Osteoblast (primary cell): ENCODE data around the gene LTBP1. TPM values are rescaled to one million over a fixed set of nuclear protein-coding genes. Genes with fewer than 3 reads are reported as not detected.
"Not testable (repeated sequence)": the region's sequence is repeated elsewhere in the genome, so short reads cannot be mapped to it uniquely, and the experiment has no call there.

ENCODE experiments used
- DNase-seq: peaks from one replicate; pipeline ENCODE4 v3.0.0; 2011; ENCODE audit warnings: low spot score, mixed read lengths; ENCODE audit not compliant: insufficient read length; ENCODE audit errors: missing footprints
- H2AFZ ChIP-seq: 2 replicates; pipeline ENCODE4 v1.6.0; 2011; ENCODE audit warnings: mild to moderate bottlenecking, low read length
- H3K27ac ChIP-seq: 2 replicates; pipeline ENCODE4 v1.5.1; 2011; ENCODE audit warnings: mild to moderate bottlenecking, low read depth, low read length, moderate library complexity
- H3K27me3 ChIP-seq: 2 replicates; pipeline ENCODE4 v1.6.0; 2012; ENCODE audit warnings: mild to moderate bottlenecking, control low read depth, inconsistent platforms, low read length, moderate library complexity; ENCODE audit not compliant: insufficient read depth
- H3K36me3 ChIP-seq: 2 replicates; pipeline ENCODE4 v1.5.1; 2011; ENCODE audit warnings: mild to moderate bottlenecking, low read length, control low read depth, moderate library complexity; ENCODE audit not compliant: insufficient read depth
- H3K4me1 ChIP-seq: 2 replicates; pipeline ENCODE4 v1.5.1; 2011; ENCODE audit warnings: mild to moderate bottlenecking, low read length, control low read depth, moderate library complexity; ENCODE audit not compliant: insufficient read depth
- H3K4me2 ChIP-seq: 2 replicates; pipeline ENCODE4 v1.6.0; 2011; ENCODE audit warnings: mild to moderate bottlenecking, low read length; ENCODE audit not compliant: insufficient read depth
- H3K4me3 ChIP-seq: fragments of 200-600 bp; sonication (generic); 3 replicates; pipeline ENCODE4 v1.5.1; 2012; ENCODE audit warnings: mild to moderate bottlenecking, low read length, inconsistent platforms; ENCODE audit not compliant: insufficient read depth
- H3K79me2 ChIP-seq: 2 replicates; pipeline ENCODE4 v1.6.0; 2012; ENCODE audit warnings: mild to moderate bottlenecking, low read length, control low read depth, inconsistent platforms; ENCODE audit not compliant: insufficient read depth
- H3K9me3 ChIP-seq: 2 replicates; pipeline ENCODE4 v1.5.1; 2011; ENCODE audit warnings: low read depth, low read length, control low read depth
- H4K20me1 ChIP-seq: 2 replicates; pipeline ENCODE4 v1.6.0; 2012; ENCODE audit warnings: mild to moderate bottlenecking, low read length, control low read depth; ENCODE audit not compliant: insufficient read depth
- total RNA-seq: library from RNA; depleted of rRNA; stranded (reverse); fragments of >200 nt; gene quantifications from 2 replicates; pipeline ENCODE4 v1.2.3, GENCODE V29; 2012
- TF ChIP-seq, protein P1 (sequence below): IDR thresholded peaks from 2 replicates; pipeline ENCODE4 v1.5.1; 2011; ENCODE audit warnings: mild to moderate bottlenecking, low read depth, low read length, moderate library complexity; ENCODE audit errors: extremely low read depth

The LTBP1 gene
- total RNA-seq, 1 donor = 224 TPM

- no peak overlapping the region for H3K4me3 ChIP-seq
- H3K79me2 ChIP-seq = peaks cover 3% of the 10 kb centered on the region
- H3K4me1 ChIP-seq = peaks cover 24% of the 10 kb centered on the region
- H3K27me3 ChIP-seq = no peaks in the 10 kb centered on the region
- no peaks in the 10 kb centered on the region for H3K9me3 ChIP-seq
- peaks cover 3% of the 10 kb centered on the region for H3K36me3 ChIP-seq
- peak overlapping the region; percentile 50 for H3K4me2 ChIP-seq
- no peaks in the 10 kb centered on the region for H4K20me1 ChIP-seq
- no peak overlapping the region for H2AFZ ChIP-seq
- H3K27ac ChIP-seq = peak overlapping the region; percentile 66
- TF ChIP-seq, protein P1, sequence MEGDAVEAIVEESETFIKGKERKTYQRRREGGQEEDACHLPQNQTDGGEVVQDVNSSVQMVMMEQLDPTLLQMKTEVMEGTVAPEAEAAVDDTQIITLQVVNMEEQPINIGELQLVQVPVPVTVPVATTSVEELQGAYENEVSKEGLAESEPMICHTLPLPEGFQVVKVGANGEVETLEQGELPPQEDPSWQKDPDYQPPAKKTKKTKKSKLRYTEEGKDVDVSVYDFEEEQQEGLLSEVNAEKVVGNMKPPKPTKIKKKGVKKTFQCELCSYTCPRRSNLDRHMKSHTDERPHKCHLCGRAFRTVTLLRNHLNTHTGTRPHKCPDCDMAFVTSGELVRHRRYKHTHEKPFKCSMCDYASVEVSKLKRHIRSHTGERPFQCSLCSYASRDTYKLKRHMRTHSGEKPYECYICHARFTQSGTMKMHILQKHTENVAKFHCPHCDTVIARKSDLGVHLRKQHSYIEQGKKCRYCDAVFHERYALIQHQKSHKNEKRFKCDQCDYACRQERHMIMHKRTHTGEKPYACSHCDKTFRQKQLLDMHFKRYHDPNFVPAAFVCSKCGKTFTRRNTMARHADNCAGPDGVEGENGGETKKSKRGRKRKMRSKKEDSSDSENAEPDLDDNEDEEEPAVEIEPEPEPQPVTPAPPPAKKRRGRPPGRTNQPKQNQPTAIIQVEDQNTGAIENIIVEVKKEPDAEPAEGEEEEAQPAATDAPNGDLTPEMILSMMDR = no peak
- DNase-seq = no peak
Observed at GRCh38 chr2:33230195-33230594, 283.4 kb downstream of the LTBP1 start.

GRCh38 chr2:33230842-33231241 is 284.1 kb downstream of the LTBP1 start:
- no peak overlapping the region for H2AFZ ChIP-seq
- no peaks in the 10 kb centered on the region for H4K20me1 ChIP-seq
- H3K27me3 ChIP-seq = no peaks in the 10 kb centered on the region
- no peaks in the 10 kb centered on the region for H3K9me3 ChIP-seq
- H3K4me3 ChIP-seq = peak overlapping the region; percentile 13
- peaks cover 24% of the 10 kb centered on the region for H3K4me1 ChIP-seq
- H3K4me2 ChIP-seq = peak overlapping the region; percentile 50
- peak overlapping the region; percentile 66 for H3K27ac ChIP-seq
- H3K79me2 ChIP-seq = peaks cover 3% of the 10 kb centered on the region
- DNase-seq = no peak
- TF ChIP-seq, protein P1 = no peak
- H3K36me3 ChIP-seq = no peaks in the 10 kb centered on the region

DNA sequence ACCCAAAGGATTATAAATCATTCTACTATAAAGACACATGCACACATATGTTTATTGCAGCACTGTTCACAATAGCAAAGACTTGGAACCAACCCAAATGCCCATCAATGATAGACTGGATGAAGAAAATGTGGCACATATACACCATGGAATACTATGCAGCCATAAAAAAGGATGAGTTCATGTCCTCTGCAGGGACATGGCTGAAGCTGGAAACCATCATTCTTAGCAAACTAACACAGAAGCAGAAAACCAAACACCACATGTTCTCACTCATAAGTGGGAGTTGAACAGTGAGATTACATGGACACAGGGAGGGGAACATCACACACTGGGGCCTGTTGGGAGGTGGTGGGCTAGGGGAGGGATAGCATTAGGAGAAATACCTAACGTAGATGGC is 288.8 kb downstream of the LTBP1 start:
- H3K36me3 ChIP-seq, H4K20me1 ChIP-seq, H3K79me2 ChIP-seq: not testable (repeated sequence)

DNA sequence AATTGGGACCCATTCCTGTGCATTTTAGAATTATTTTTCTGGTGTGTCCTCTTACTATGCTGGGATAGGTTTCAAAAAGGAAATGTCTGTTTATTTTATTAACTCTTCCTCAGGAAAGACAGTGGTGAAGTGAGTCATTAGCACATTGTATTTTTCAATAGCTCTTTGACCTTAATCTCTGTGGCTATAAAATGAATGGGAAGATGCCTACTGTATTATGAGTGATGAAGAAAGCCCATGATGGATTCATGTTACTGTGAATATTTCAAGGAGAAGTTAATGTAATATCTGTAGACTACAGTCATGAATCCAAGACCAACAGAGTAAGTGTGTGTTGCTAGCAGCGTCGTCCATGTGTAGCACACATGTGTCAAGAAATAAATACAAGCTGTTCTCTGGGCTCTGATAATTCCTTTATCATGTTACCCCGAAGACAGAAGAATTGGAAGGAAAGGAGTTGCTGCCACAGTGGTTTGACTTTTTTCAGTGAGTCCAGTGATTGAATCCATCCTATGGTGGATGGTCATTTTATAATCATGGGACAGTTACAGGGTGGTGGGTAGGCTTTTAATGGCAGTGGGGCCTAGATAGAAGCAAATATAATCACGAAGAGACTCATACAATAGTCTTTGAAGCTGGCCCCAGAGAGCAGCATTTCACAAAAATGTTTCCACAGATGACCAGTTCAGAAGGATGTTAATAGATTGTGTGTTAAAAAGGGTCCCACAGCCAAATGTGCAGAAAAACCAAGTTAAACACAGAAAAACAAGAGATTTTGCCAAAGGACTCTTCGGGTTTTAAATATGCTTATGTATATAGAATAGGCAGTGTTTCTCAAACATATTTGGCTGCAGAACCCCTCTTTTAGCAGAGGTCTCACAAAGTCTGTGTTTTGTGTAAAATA is 290.0 kb downstream of the LTBP1 start:
- H3K79me2 ChIP-seq = peaks cover 6% of the 10 kb centered on the region
- H3K36me3 ChIP-seq = peaks cover 5% of the 10 kb centered on the region
- peak overlapping the region; percentile 78 for H3K27ac ChIP-seq
- H2AFZ ChIP-seq = no peak overlapping the region
- TF ChIP-seq, protein P1 = no peak
- H3K27me3 ChIP-seq = no peaks in the 10 kb centered on the region
- H4K20me1 ChIP-seq = no peaks in the 10 kb centered on the region
- peaks cover 23% of the 10 kb centered on the region for H3K4me1 ChIP-seq
- H3K4me3 ChIP-seq = no peak overlapping the region
- H3K4me2 ChIP-seq = no peak overlapping the region
- DNase-seq = peak; percentile 11
- no peaks in the 10 kb centered on the region for H3K9me3 ChIP-seq

More for the DNA sequence above, 288.8 kb downstream of the LTBP1 start:
- H3K27ac ChIP-seq, H3K4me3 ChIP-seq, H3K4me2 ChIP-seq, H3K27me3 ChIP-seq, DNase-seq, H3K9me3 ChIP-seq, H2AFZ ChIP-seq: not testable (repeated sequence)
- peaks cover 30% of the 10 kb centered on the region for H3K4me1 ChIP-seq
